DND-41 (cell line): ENCODE results near the gene ARSI.

Experiments
- ATAC-seq: fragments of 200-7000 bp; cut with Tn5 transposase; 3 replicates; pipeline ENCODE4 v1.9.1; 2021; ENCODE audit warnings: low read depth; ENCODE audit not compliant: insufficient read depth
- DNase-seq: peaks from one replicate; pipeline ENCODE4 v3.0.0-alpha.2; 2020
- H2AFZ ChIP-seq: 2 replicates; pipeline ENCODE4 v1.6.0; 2012; ENCODE audit warnings: low read depth, low read length
- H3K27ac ChIP-seq: 2 replicates; pipeline ENCODE4 v1.5.1; 2012; ENCODE audit warnings: low read length, inconsistent platforms
- H3K27me3 ChIP-seq: fragments of 200-600 bp; sonication (generic); 2 replicates; pipeline ENCODE4 v1.6.0; 2012; ENCODE audit warnings: low read length, mild to moderate bottlenecking, inconsistent platforms; ENCODE audit not compliant: insufficient read depth, poor library complexity
- H3K36me3 ChIP-seq: 2 replicates; pipeline ENCODE4 v1.5.1; 2012; ENCODE audit warnings: low read length, inconsistent platforms; ENCODE audit not compliant: insufficient read depth
- H3K4me1 ChIP-seq: 2 replicates; pipeline ENCODE4 v1.5.1; 2012; ENCODE audit warnings: mild to moderate bottlenecking, low read length; ENCODE audit not compliant: insufficient read depth
- H3K4me2 ChIP-seq: 2 replicates; pipeline ENCODE4 v1.6.0; 2012; ENCODE audit warnings: mild to moderate bottlenecking, moderate library complexity, low read length, inconsistent platforms; ENCODE audit not compliant: insufficient read depth
- H3K4me3 ChIP-seq, 2 experiments: fragments of 200-600 bp in 1 of 2; shearing (Covaris generic) in 1 of 2; 2 replicates each; pipeline ENCODE4 v1.5.1; 2012 to 2016; ENCODE audit warnings: inconsistent platforms in 2 of 2, low read length in 2 of 2, mild to moderate bottlenecking in 2 of 2, low read depth in 1 of 2, moderate library complexity in 1 of 2
- H3K79me2 ChIP-seq: 2 replicates; pipeline ENCODE4 v1.6.0; 2012; ENCODE audit warnings: low read length, inconsistent platforms; ENCODE audit not compliant: insufficient read depth
- H3K9ac ChIP-seq: 2 replicates; pipeline ENCODE4 v1.6.0; 2012; ENCODE audit warnings: low read depth, mild to moderate bottlenecking, inconsistent platforms, low read length, moderate library complexity
- H3K9me3 ChIP-seq: 2 replicates; pipeline ENCODE4 v1.5.1; 2012; ENCODE audit warnings: low read length, moderate library complexity, mild to moderate bottlenecking, inconsistent platforms; ENCODE audit not compliant: insufficient read depth, severe bottlenecking
- H4K20me1 ChIP-seq: 2 replicates; pipeline ENCODE4 v1.6.0; 2012; ENCODE audit warnings: low read length; ENCODE audit not compliant: insufficient read depth
- EZH2 ChIP-seq: IDR thresholded peaks from 3 replicates; pipeline ENCODE4 v1.6.1; 2012; ENCODE audit warnings: borderline replicate concordance, low read depth, mild to moderate bottlenecking, moderate library complexity, low read length, inconsistent platforms; ENCODE audit not compliant: severe bottlenecking
- TF ChIP-seq, protein P1 (sequence below): IDR thresholded peaks from 2 replicates; pipeline ENCODE4 v1.5.1; 2012; ENCODE audit warnings: borderline replicate concordance, low read length, moderate library complexity, mild to moderate bottlenecking; ENCODE audit not compliant: poor library complexity, severe bottlenecking; ENCODE audit errors: extremely low read depth

The ARSI gene

DNA sequence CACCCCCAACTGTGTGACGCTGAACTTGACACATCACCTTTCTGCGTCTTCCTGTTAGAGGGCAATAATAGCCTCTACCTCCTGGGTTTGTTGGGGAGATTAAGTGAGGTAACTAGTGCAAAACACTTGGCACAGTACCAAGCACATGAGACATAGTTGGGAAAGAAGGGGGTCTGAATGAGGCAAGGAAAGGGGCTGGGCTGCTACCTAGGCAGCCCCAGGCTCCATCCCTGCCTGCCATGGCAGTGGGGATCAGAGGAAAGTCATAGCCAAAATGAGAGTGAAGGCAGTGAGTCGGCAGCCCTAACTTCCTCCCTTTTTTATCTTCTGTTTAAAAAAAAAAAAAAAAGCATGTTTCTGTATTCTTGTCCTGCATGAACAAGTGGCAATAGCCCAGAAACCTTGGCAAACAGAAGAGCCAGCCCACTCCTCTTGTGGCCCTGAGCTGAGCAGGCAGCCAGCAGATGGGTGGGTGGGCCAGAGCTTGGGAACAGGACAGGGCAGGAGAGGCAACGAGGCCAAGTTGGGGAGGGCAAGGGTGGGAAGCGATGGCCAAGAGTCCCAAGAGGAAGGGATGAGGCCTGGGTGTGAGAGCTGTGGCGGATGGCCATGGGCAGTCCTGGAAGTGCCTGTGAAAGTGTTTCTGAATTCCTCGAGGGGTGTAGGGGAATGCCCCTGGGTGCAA is 24.5 kb downstream of the ARSI start:
- H3K4me3 ChIP-seq: no peak overlapping the region
- H3K4me1 ChIP-seq: no peaks in the 10 kb centered on the region
- H3K4me2 ChIP-seq: no peak overlapping the region
- no peaks in the 10 kb centered on the region for H3K79me2 ChIP-seq
- TF ChIP-seq EZH2: no peak
- TF ChIP-seq, protein P1, sequence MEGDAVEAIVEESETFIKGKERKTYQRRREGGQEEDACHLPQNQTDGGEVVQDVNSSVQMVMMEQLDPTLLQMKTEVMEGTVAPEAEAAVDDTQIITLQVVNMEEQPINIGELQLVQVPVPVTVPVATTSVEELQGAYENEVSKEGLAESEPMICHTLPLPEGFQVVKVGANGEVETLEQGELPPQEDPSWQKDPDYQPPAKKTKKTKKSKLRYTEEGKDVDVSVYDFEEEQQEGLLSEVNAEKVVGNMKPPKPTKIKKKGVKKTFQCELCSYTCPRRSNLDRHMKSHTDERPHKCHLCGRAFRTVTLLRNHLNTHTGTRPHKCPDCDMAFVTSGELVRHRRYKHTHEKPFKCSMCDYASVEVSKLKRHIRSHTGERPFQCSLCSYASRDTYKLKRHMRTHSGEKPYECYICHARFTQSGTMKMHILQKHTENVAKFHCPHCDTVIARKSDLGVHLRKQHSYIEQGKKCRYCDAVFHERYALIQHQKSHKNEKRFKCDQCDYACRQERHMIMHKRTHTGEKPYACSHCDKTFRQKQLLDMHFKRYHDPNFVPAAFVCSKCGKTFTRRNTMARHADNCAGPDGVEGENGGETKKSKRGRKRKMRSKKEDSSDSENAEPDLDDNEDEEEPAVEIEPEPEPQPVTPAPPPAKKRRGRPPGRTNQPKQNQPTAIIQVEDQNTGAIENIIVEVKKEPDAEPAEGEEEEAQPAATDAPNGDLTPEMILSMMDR: no peak
- no peak overlapping the region for H3K9ac ChIP-seq
- H3K9me3 ChIP-seq: no peaks in the 10 kb centered on the region
- no peak overlapping the region for H3K27ac ChIP-seq
- H2AFZ ChIP-seq: no peak overlapping the region
- ATAC-seq (no peak), DNase-seq (no peak)
- H4K20me1 ChIP-seq: no peaks in the 10 kb centered on the region
- no peaks in the 10 kb centered on the region for H3K36me3 ChIP-seq
- peaks cover 40% of the 10 kb centered on the region for H3K27me3 ChIP-seq

DNA sequence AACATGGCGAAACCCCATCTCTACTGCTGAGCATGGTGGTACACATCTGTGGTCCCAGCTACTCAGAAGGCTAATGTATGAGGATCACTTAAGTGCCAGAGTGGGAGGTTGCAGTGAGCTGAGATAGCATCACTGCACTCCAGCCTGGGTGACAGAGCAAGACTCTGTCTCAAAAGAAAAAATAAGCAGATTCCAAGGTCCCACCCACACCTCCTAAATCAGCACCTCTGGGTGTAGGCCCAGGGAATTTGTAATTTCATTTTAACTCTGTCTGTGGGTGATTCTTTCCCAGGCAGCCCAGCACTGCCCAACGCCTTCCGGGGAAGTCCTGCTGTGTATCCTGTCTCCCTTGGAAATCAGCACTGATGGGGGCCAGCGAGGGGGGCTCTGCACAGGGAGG is 25.7 kb downstream of the ARSI start:
- Histone ChIP-seq H3K4me2 (no peak overlapping the region), H3K27me3 (peaks cover 43% of the 10 kb centered on the region), H3K36me3 (no peaks in the 10 kb centered on the region), H3K4me1 (no peaks in the 10 kb centered on the region), H2AFZ (no peak overlapping the region), H3K9ac (no peak overlapping the region), H3K79me2 (no peaks in the 10 kb centered on the region), H3K27ac (no peak overlapping the region), H4K20me1 (no peaks in the 10 kb centered on the region), H3K4me3 (no peak overlapping the region), H3K9me3 (no peaks in the 10 kb centered on the region)
- TF ChIP-seq, protein P1: no peak
- no peak for TF ChIP-seq EZH2
- DNase-seq: no peak
- no peak for ATAC-seq

DNA sequence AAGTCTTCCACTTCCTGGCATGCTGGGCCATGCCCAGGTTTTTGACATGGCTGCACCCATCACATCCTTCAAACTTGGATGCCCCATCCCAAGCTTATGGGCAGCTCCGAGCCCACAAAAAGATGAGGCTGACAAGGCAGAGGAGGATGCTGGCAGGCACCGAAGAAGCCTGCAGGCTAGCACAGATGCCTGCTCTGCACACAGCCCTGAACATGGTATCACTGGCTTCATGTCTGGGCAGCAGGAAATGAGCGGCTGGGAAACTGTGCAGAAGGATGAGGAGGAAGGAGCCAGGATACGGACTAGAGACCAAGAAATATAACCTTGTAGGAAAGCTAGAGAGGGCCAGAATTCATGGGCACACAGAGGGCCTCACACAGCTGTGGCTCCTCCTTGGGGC is 27.9 kb downstream of the ARSI start:
- H3K9me3 ChIP-seq: no peaks in the 10 kb centered on the region
- no peak overlapping the region for H3K27ac ChIP-seq
- ATAC-seq (no peak), DNase-seq (no peak)
- H3K36me3 ChIP-seq: no peaks in the 10 kb centered on the region
- no peak overlapping the region for H2AFZ ChIP-seq
- H3K4me1 ChIP-seq: no peaks in the 10 kb centered on the region
- no peaks in the 10 kb centered on the region for H4K20me1 ChIP-seq
- peaks cover 41% of the 10 kb centered on the region for H3K27me3 ChIP-seq
- H3K9ac ChIP-seq: no peak overlapping the region
- no peaks in the 10 kb centered on the region for H3K79me2 ChIP-seq
- no peak overlapping the region for H3K4me2 ChIP-seq
- no peak for TF ChIP-seq EZH2
- TF ChIP-seq, protein P1: no peak
- no peak overlapping the region for H3K4me3 ChIP-seq

DNA sequence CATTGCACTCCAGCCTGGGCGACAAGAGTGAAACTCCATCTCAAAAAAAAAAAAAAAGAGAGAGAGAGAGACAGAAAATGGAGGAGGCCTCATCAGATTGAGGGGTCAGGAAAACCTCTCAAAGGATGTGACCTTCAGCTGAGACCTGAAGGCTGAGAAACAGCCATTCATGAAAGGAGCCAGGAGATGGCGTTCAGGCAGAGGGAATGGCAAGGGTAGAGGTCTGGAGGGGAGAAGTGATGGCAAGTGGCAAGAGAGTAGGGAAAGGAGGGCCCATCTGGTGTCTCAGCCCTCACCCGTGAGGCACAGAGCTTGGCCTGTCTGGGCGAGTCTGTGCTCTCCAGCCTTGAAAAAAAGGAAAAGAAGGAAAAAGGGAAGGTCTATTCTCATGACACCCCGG is 30.2 kb downstream of the ARSI start:
- no peak overlapping the region for H3K4me2 ChIP-seq
- ATAC-seq (0 out of 3 replicates have a peak, but pooled peaks have one; percentile 42), DNase-seq (no peak)
- no peak for TF ChIP-seq EZH2
- TF ChIP-seq, protein P1: peak; percentile 46
- H4K20me1 ChIP-seq: no peaks in the 10 kb centered on the region
- no peak overlapping the region for H2AFZ ChIP-seq
- peaks cover 39% of the 10 kb centered on the region for H3K27me3 ChIP-seq
- no peak overlapping the region for H3K4me3 ChIP-seq
- H3K4me1 ChIP-seq: no peaks in the 10 kb centered on the region
- H3K9me3 ChIP-seq: no peaks in the 10 kb centered on the region
- H3K27ac ChIP-seq: no peak overlapping the region
- H3K36me3 ChIP-seq: no peaks in the 10 kb centered on the region
- no peak overlapping the region for H3K9ac ChIP-seq
- H3K79me2 ChIP-seq: no peaks in the 10 kb centered on the region
